ENCODE results near the gene PINLYP. TPM values are rescaled to one million over a fixed set of nuclear protein-coding genes. Genes with fewer than 3 reads are reported as not detected.

Gene PINLYP
- total and polyA plus RNA-seq, 2 of the 13 experiments (the other 11 are each of a cell fraction or from before 2014, with no cell fraction given) = 0.21 to 0.24 TPM

- WGBS (ENCODE audit: low lambda C conversion rate) = under 1% methylated on average over 15 of the region's 26 CpGs
- Histone ChIP-seq H3K79me2 (ENCODE audit: insufficient read depth, low read length) (peaks cover 13% of the 10 kb centered on the region), H3K27ac (ENCODE audit: extremely low read length, insufficient read depth, low read length) (peak overlapping the region; percentile 65), H4K20me1 (ENCODE audit: insufficient read depth, low read length) (no peaks in the 10 kb centered on the region), H3K27me3 (ENCODE audit: control insufficient read depth in 1 of 2, insufficient read depth in 2 of 2, low read length in 2 of 2) (no peaks in the 10 kb centered on the region; a peak in 1 of 5 replicates), H3K9ac (ENCODE audit: insufficient read depth, low read depth, low read length) (peak overlapping the region; percentile 73), H2AFZ (ENCODE audit: low read length) (peak overlapping the region; percentile 70), H3K4me3 (replicated peaks in 1 of 3; ENCODE audit: insufficient read depth in 1 of 3, low read depth in 2 of 3, low read length in 3 of 3) (peak overlapping the region; percentile 83 to 87 (median 85)), H3K4me2 (ENCODE audit: low read depth, low read length) (peak overlapping the region; percentile 88), H3K9me3 (ENCODE audit: low read length) (no peaks in the 10 kb centered on the region), H3K36me3 (replicated peaks in 1 of 2; ENCODE audit: control insufficient read depth in 1 of 2, insufficient read depth in 2 of 2, low read length in 2 of 2) (no peaks in the 10 kb centered on the region), H3K4me1 (ENCODE audit: insufficient read depth, low read length) (peaks cover 11% of the 10 kb centered on the region)
- in situ Hi-C loops (cut with HindIII; ENCODE audit: extremely low pct_ligation_motif_present, low pct_unique_long_range_greater_than_20kb) (no loop called here), intact Hi-C loops (cut with micrococcal nuclease; ENCODE audit: unreplicated experiment) (loop anchor here (10.0 kb wide), 1 partner anchor 69 kb away; the partner anchor contains the start of genes IRGQ and ZNF576)
- peak; percentile 79 for ATAC-seq
- FAIRE-seq = no peak
- POLR2A ChIA-PET = interaction anchor here (1.0 to 1.4 kb wide), 3 partner anchors 62 to 87 kb away, joined by 3 to 7 read pairs (median 3); no protein-coding TSS in a partner anchor
- no peak for DNase-seq (ENCODE audit: low spot score)
- CTCF ChIA-PET (ENCODE audit: low intra/inter-chr PET ratio, low total read pairs) = no interaction called here
- BruUV-seq (replicated peaks) = no TSS peak
- TF ChIP-seq PAWR (CRISPR knock-in tag; IDR thresholded peaks at IDR 0.05; ENCODE audit: borderline replicate concordance) = 0 out of 2 replicates have a peak, but pooled peaks have one; percentile 63
- TF ChIP-seq NRL (CRISPR knock-in tag; IDR thresholded peaks at IDR 0.05; ENCODE audit: borderline replicate concordance) = no peak
- TF ChIP-seq NR3C1 (CRISPR knock-in tag; IDR thresholded peaks at IDR 0.05) = no peak
- TF ChIP-seq ZNF326 (CRISPR knock-in tag; IDR thresholded peaks at IDR 0.05; ENCODE audit: borderline replicate concordance) = no peak
- no peak for TF ChIP-seq ZNF33A (CRISPR knock-in tag; IDR thresholded peaks at IDR 0.05; ENCODE audit: borderline replicate concordance)
- TF ChIP-seq ZKSCAN5 (CRISPR knock-in tag; IDR thresholded peaks at IDR 0.05) = no peak
- TF ChIP-seq ATF6 (CRISPR knock-in tag; conservative IDR thresholded peaks at IDR 0.05) = no peak
- 0 out of 2 replicates have a peak, but pooled peaks have one; percentile 39 for TF ChIP-seq ZNF34 (CRISPR knock-in tag; IDR thresholded peaks at IDR 0.05; ENCODE audit: borderline replicate concordance)
- TF ChIP-seq KDM2A (CRISPR knock-in tag; IDR thresholded peaks at IDR 0.05; ENCODE audit: borderline replicate concordance, low read depth) = 0 out of 2 replicates have a peak, but pooled peaks have one; percentile 7
- TF ChIP-seq HCFC1 (IDR thresholded peaks at IDR 0.05; ENCODE audit: low read depth, low read length) = no peak
- no peak for TF ChIP-seq ZNF143 (CRISPR knock-in tag; IDR thresholded peaks at IDR 0.05)
- no peak for TF ChIP-seq KLF13 (CRISPR knock-in tag; IDR thresholded peaks at IDR 0.05)
- no peak for TF ChIP-seq XBP1 (CRISPR knock-in tag; IDR thresholded peaks at IDR 0.05)
- TF ChIP-seq MEF2D (CRISPR knock-in tag; IDR thresholded peaks at IDR 0.05) = no peak
- TF ChIP-seq ZNF251 (CRISPR knock-in tag; IDR thresholded peaks at IDR 0.05) = no peak
- no peak for TF ChIP-seq PHF20 (CRISPR knock-in tag; IDR thresholded peaks at IDR 0.05)
- 0 out of 2 replicates have a peak, but pooled peaks have one; percentile 25 for TF ChIP-seq MEIS1 (CRISPR knock-in tag; IDR thresholded peaks at IDR 0.05; ENCODE audit: borderline replicate concordance)
- TF ChIP-seq ZNF275 (CRISPR knock-in tag; IDR thresholded peaks at IDR 0.05; ENCODE audit: borderline replicate concordance) = no peak
- TF ChIP-seq TFAP4 (IDR thresholded peaks at IDR 0.05; ENCODE audit: borderline replicate concordance, low read depth) = peak; percentile 87; the same call in 1 of the 2 replicates
- no peak for TF ChIP-seq ETV5 (CRISPR knock-in tag; IDR thresholded peaks at IDR 0.05; ENCODE audit: borderline replicate concordance)
These were observed 49.5 kb upstream of the PINLYP start for GRCh38 chr19:43525836-43526771.

Data from HepG2 (cell line).